SKM-1 treated with dmso at 0.1 percent for 144 hours (cell line): ENCODE measurements around the gene FAM222A.

Experiments used
- DNase-seq: peaks from one replicate; lab custom pipeline; 2025; ENCODE audit not compliant: unreplicated experiment; lab: John Stamatoyannopoulos, UW

Gene FAM222A

GRCh38 chr12:109737126-109737525 is 23.5 kb downstream of the FAM222A start:
- DNase-seq: no peak

- no peak for DNase-seq
Observed at GRCh38 chr12:109737631-109738030, 24.0 kb downstream of the FAM222A start.

- no peak for DNase-seq
Observed at GRCh38 chr12:109738209-109738608, 24.6 kb downstream of the FAM222A start.

- no peak for DNase-seq
Observed at GRCh38 chr12:109738878-109739665, 25.4 kb downstream of the FAM222A start.

- DNase-seq: no peak
Observed at GRCh38 chr12:109739747-109740693, 26.4 kb downstream of the FAM222A start.

- no peak for DNase-seq
Observed at GRCh38 chr12:109740694-109741245, 27.1 kb downstream of the FAM222A start.

GRCh38 chr12:109741286-109741969 is 27.8 kb downstream of the FAM222A start:
- DNase-seq: no peak

GRCh38 chr12:109741970-109742703 is 28.5 kb downstream of the FAM222A start:
- no peak for DNase-seq

- DNase-seq: no peak
Observed at GRCh38 chr12:109743076-109743910, 29.7 kb downstream of the FAM222A start.

GRCh38 chr12:109744026-109744425 is 30.4 kb downstream of the FAM222A start:
- DNase-seq: no peak

- DNase-seq: no peak
Observed at GRCh38 chr12:109744986-109745942, 31.6 kb downstream of the FAM222A start.

- no peak for DNase-seq
Observed at GRCh38 chr12:109752117-109753053, 38.8 kb downstream of the FAM222A start.

GRCh38 chr12:109753054-109753401 is 39.4 kb downstream of the FAM222A start:
- no peak for DNase-seq

- DNase-seq: no peak
Observed at GRCh38 chr12:109753959-109754358, 40.3 kb downstream of the FAM222A start.

- no peak for DNase-seq
Observed at GRCh38 chr12:109756457-109756856, 42.8 kb downstream of the FAM222A start.

GRCh38 chr12:109757671-109758265 is 44.1 kb downstream of the FAM222A start:
- DNase-seq: no peak
